BJ (cell line): ENCODE results near the gene CDON. TPM values are rescaled to one million over a fixed set of nuclear protein-coding genes. Genes with fewer than 3 reads are reported as not detected.

Experiments used
- CTCF ChIA-PET: fragments of 350-600 bp; formaldehyde crosslinking; extraction: SDS; loops from one replicate; lab custom pipeline; 2021; ENCODE audit warnings: antibody characterized with exemption, inconsistent platforms; lab: Yijun Ruan, JAX
- POLR2A ChIA-PET: fragments of 300-600 bp; sonication (Branson Sonifier 250); formaldehyde crosslinking; extraction: SDS; loops from one replicate; lab custom pipeline; 2021; ENCODE audit warnings: antibody characterized with exemption; lab: Charles Lee
- DNase-seq: peaks from one replicate; pipeline ENCODE4 v3.0.0-alpha.2; 2011; ENCODE audit warnings: low read depth
- H3K27me3 ChIP-seq: 2 replicates; pipeline ENCODE4 v1.6.0; 2011; ENCODE audit warnings: low read length; ENCODE audit not compliant: control insufficient read depth, insufficient read depth
- H3K36me3 ChIP-seq: 2 replicates; pipeline ENCODE4 v1.5.1; 2011; ENCODE audit warnings: low read length; ENCODE audit not compliant: control insufficient read depth, insufficient read depth
- H3K4me3 ChIP-seq: 2 replicates; pipeline ENCODE4 v1.5.1; 2011; ENCODE audit warnings: low read depth, mild to moderate bottlenecking, control low read depth, low read length
- CTCF ChIP-seq: IDR thresholded peaks from 2 replicates; pipeline ENCODE4 v1.5.1; 2011; ENCODE audit warnings: low read depth, mild to moderate bottlenecking, control low read depth, inconsistent platforms, low read length, moderate library complexity; ENCODE audit not compliant: insufficient read depth
- polyA plus RNA-seq: library from polyadenylated mRNA; depleted of rRNA; stranded (reverse); fragments of >200 nt; gene quantifications from 2 replicates; pipeline ENCODE4 v1.2.3, GENCODE V29; 2011

CDON gene
- polyA plus RNA-seq, 1 experiment: 1.5 TPM

- POLR2A ChIA-PET: no interaction called here
- Histone ChIP-seq H3K27me3 (no peaks in the 10 kb centered on the region), H3K4me3 (no peak overlapping the region), H3K36me3 (no peaks in the 10 kb centered on the region)
- no peak for DNase-seq
- TF ChIP-seq CTCF: no peak
- CTCF ChIA-PET: interaction anchor here (0.8 to 1.2 kb wide), 2 partner anchors 22 to 117 kb away, joined by 3 to 4 read pairs; no protein-coding TSS in a partner anchor
These were observed 23.0 kb downstream of the CDON start for GRCh38 chr11:126039485-126040271.

- Histone ChIP-seq H3K27me3 (peaks cover 2% of the 10 kb centered on the region; the same call in 1 of the 2 replicates), H3K4me3 (no peak overlapping the region), H3K36me3 (no peaks in the 10 kb centered on the region)
- no peak for DNase-seq
- CTCF ChIA-PET: no interaction called here
- no peak for TF ChIP-seq CTCF
- POLR2A ChIA-PET: no interaction called here
These were observed 26.9 kb downstream of the CDON start for GRCh38 chr11:126035718-126036117.

- H3K36me3 ChIP-seq: no peaks in the 10 kb centered on the region
- H3K4me3 ChIP-seq: no peak overlapping the region
- H3K27me3 ChIP-seq: peaks cover 2% of the 10 kb centered on the region; the same call in 1 of the 2 replicates
- no peak for DNase-seq
- CTCF ChIA-PET: interaction anchor here (2.1 kb wide), 1 partner anchor 159 kb away, joined by 7 read pairs; no protein-coding TSS in a partner anchor
- POLR2A ChIA-PET: no interaction called here
- TF ChIP-seq CTCF: no peak
These were observed 27.7 kb downstream of the CDON start for GRCh38 chr11:126034933-126035425.

GRCh38 chr11:126034039-126034932, 28.4 kb downstream of the CDON start:
- CTCF ChIA-PET: interaction anchor here (2.1 kb wide), 1 partner anchor 159 kb away, joined by 7 read pairs; no protein-coding TSS in a partner anchor
- no peak for TF ChIP-seq CTCF
- Histone ChIP-seq H3K4me3 (no peak overlapping the region), H3K36me3 (no peaks in the 10 kb centered on the region), H3K27me3 (peaks cover 2% of the 10 kb centered on the region; the same call in 1 of the 2 replicates)
- no peak for DNase-seq
- POLR2A ChIA-PET: no interaction called here
